Measurements from ENCODE around the gene CDH4.

DNA sequence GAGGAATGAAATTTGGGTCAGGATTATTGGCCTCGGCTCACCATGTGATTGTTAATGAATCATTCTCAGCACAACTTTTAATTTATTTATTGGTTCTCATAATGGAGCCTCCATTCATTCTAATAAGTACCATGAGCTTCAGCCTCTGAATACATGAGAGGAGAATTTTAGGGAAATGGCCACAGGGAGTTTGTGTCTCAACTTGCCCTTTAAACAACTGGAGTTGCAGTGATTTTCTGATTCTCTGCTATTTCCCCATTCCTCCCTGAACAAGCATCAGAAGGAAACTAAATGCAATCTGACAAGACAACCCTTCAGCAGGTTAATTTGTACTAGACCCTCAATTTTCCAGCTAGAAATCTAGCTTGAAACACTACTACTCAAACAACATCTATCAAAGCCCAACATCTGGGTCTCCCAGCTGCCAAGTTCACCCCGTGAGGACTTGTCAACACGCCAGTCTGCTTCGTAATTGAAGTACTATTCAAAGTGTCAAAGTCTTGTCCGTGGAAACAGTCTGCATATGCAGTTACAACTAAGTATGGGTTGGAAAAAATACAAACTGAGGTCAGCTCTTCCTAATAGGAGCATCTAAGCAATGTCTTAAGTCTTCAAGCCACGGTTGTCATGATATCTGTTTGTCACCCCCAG, 235.4 kb downstream of the CDH4 start:
- TF ChIP-seq FOXK2 (conservative IDR thresholded peaks at IDR 0.05 in 1 of 2, IDR thresholded peaks at IDR 0.05 in 1 of 2; ENCODE audit: low read depth in 2 of 2) (no peak), ZNF12 (CRISPR knock-in tag; IDR thresholded peaks at IDR 0.05) (no peak), YY1 (IDR thresholded peaks at IDR 0.05; ENCODE audit: borderline replicate concordance in 1 of 3, control insufficient read depth in 1 of 3, extremely low read depth in 1 of 3, insufficient read depth in 3 of 3, insufficient read length in 1 of 3, insufficient replicate concordance in 2 of 3, low read depth in 1 of 3, low read length in 2 of 3) (no peak), ETV6 (IDR thresholded peaks at IDR 0.05; ENCODE audit: borderline replicate concordance in 1 of 2, low read depth in 2 of 2, low read length in 1 of 2) (no peak), ETV6 (CRISPR knock-in tag; IDR thresholded peaks at IDR 0.05; ENCODE audit: borderline replicate concordance) (no peak), RCOR1 (IDR thresholded peaks at IDR 0.05; ENCODE audit: borderline replicate concordance in 1 of 2, low read depth in 2 of 2, low read length in 2 of 2) (no peak), KLF10 (CRISPR knock-in tag; IDR thresholded peaks at IDR 0.05) (no peak), JUND (IDR thresholded peaks at IDR 0.05; ENCODE audit: borderline replicate concordance, low read depth, low read length) (no peak), JUND (tag; IDR thresholded peaks at IDR 0.05; ENCODE audit: borderline replicate concordance, low read depth, low read length) (no peak), POLR2A (conservative IDR thresholded peaks at IDR 0.05) (no peak), ZNF707 (CRISPR knock-in tag; conservative IDR thresholded peaks at IDR 0.05) (no peak)
- TF ChIP-seq, protein P1, sequence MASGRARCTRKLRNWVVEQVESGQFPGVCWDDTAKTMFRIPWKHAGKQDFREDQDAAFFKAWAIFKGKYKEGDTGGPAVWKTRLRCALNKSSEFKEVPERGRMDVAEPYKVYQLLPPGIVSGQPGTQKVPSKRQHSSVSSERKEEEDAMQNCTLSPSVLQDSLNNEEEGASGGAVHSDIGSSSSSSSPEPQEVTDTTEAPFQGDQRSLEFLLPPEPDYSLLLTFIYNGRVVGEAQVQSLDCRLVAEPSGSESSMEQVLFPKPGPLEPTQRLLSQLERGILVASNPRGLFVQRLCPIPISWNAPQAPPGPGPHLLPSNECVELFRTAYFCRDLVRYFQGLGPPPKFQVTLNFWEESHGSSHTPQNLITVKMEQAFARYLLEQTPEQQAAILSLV (tag; IDR thresholded peaks at IDR 0.05): no peak
- TF ChIP-seq, protein P2, sequence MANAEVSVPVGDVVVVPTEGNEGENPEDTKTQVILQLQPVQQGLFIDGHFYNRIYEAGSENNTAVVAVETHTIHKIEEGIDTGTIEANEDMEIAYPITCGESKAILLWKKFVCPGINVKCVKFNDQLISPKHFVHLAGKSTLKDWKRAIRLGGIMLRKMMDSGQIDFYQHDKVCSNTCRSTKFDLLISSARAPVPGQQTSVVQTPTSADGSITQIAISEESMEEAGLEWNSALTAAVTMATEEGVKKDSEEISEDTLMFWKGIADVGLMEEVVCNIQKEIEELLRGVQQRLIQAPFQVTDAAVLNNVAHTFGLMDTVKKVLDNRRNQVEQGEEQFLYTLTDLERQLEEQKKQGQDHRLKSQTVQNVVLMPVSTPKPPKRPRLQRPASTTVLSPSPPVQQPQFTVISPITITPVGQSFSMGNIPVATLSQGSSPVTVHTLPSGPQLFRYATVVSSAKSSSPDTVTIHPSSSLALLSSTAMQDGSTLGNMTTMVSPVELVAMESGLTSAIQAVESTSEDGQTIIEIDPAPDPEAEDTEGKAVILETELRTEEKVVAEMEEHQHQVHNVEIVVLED (CRISPR knock-in tag; IDR thresholded peaks at IDR 0.05): no peak
